GM06990 (cell line): ENCODE data around the gene SUB1.

Source experiments
- DNase-seq: peaks from one replicate; pipeline ENCODE4 v3.0.0-alpha.2; 2011; ENCODE audit not compliant: insufficient read length; ENCODE audit errors: extremely low read depth
- H3K27me3 ChIP-seq: replicated peaks from 2 replicates; pipeline ENCODE4 v1.6.0; 2011; ENCODE audit warnings: low read length; ENCODE audit not compliant: control insufficient read depth, insufficient read depth
- H3K36me3 ChIP-seq: 2 replicates; pipeline ENCODE4 v1.5.1; 2011; ENCODE audit warnings: low read length; ENCODE audit not compliant: control insufficient read depth, insufficient read depth
- H3K4me3 ChIP-seq: replicated peaks from 2 replicates; pipeline ENCODE4 v1.5.1; 2011; ENCODE audit warnings: low read depth, mild to moderate bottlenecking, control low read depth, low read length
- CTCF ChIP-seq: IDR thresholded peaks from 2 replicates; pipeline ENCODE4 v1.5.1; 2011; ENCODE audit warnings: low read length, control low read depth, mild to moderate bottlenecking, inconsistent platforms; ENCODE audit not compliant: insufficient read depth, poor library complexity, severe bottlenecking

SUB1 gene

GRCh38 chr5:32581010-32581785 is 4.2 kb upstream of the SUB1 start:
- H3K4me3 ChIP-seq = no peak overlapping the region
- no peaks in the 10 kb centered on the region for H3K27me3 ChIP-seq
- H3K36me3 ChIP-seq = no peaks in the 10 kb centered on the region
- no peak for TF ChIP-seq CTCF
- no peak for DNase-seq

GRCh38 chr5:32583582-32584232 is 1.6 kb upstream of the SUB1 start:
- H3K36me3 ChIP-seq = no peaks in the 10 kb centered on the region; the same call in 1 of the 2 replicates
- H3K27me3 ChIP-seq = no peaks in the 10 kb centered on the region
- no peak for TF ChIP-seq CTCF
- peak; percentile 80 for DNase-seq
- H3K4me3 ChIP-seq = peak overlapping the region; percentile 19

GRCh38 chr5:32584646-32585045 is 711 bp upstream of the SUB1 start:
- TF ChIP-seq CTCF = no peak
- no peak for DNase-seq

GRCh38 chr5:32585122-32585445 is 273 bp upstream of the SUB1 start:
- DNase-seq = no peak
- no peaks in the 10 kb centered on the region; the same call in 1 of the 2 replicates for H3K36me3 ChIP-seq
- H3K4me3 ChIP-seq = peak overlapping the region; percentile 96
- no peak for TF ChIP-seq CTCF
- H3K27me3 ChIP-seq = no peaks in the 10 kb centered on the region

More at GRCh38 chr5:32584646-32585045, 711 bp upstream of the SUB1 start:
- H3K4me3 ChIP-seq = peak overlapping the region; percentile 96; the same call in 1 of the 2 replicates
- no peaks in the 10 kb centered on the region; the same call in 1 of the 2 replicates for H3K36me3 ChIP-seq
- H3K27me3 ChIP-seq = no peaks in the 10 kb centered on the region

- no peak for TF ChIP-seq CTCF
- Histone ChIP-seq H3K4me3 (peak overlapping the region; percentile 96), H3K36me3 (no peaks in the 10 kb centered on the region; the same call in 1 of the 2 replicates), H3K27me3 (no peaks in the 10 kb centered on the region)
- DNase-seq = no peak
Observed at GRCh38 chr5:32586276-32586599, 881 bp downstream of the SUB1 start.

- no peak for DNase-seq
- H3K36me3 ChIP-seq = peaks cover 5% of the 10 kb centered on the region
- H3K4me3 ChIP-seq = peak overlapping the region; percentile 96
- no peaks in the 10 kb centered on the region for H3K27me3 ChIP-seq
- TF ChIP-seq CTCF = no peak
Observed at GRCh38 chr5:32587067-32587551, 1.8 kb downstream of the SUB1 start.
